Heart left ventricle (tissue), 16 donors: Measurements from ENCODE around the gene PTOV1. TPM values are rescaled to one million over a fixed set of nuclear protein-coding genes. Genes with fewer than 3 reads are reported as not detected.

ENCODE experiments used
- ATAC-seq, 4 donors: fragments of 200-7000 bp; cut with Tn5 transposase; one replicate each; pipeline ENCODE4 v1.9.1; 2020 to 2022; ENCODE audit warnings: moderate library complexity in 4 of 4, mild to moderate bottlenecking in 3 of 4, moderate number of reproducible peaks in 1 of 4
- DNase-seq, 5 donors: peaks; one replicate each; pipeline ENCODE4 v3.0.0-alpha.2; 2020
- H3K27ac ChIP-seq, 12 donors: fragments of 200-600 bp; sonication (generic) in 4 of 12; one replicate each; pipeline versions ENCODE4 v1.5.0 to v1.8.0; 2016 to 2022; ENCODE audit warnings: mild to moderate bottlenecking in 2 of 12
- H3K27me3 ChIP-seq, 9 donors: fragments of 200-600 bp; sonication (generic) in 2 of 9; one replicate each; pipeline versions ENCODE4 v1.5.1 to v1.8.0; 2016 to 2022; ENCODE audit warnings: mild to moderate bottlenecking in 3 of 9
- H3K36me3 ChIP-seq, 9 donors: fragments of 200-600 bp; sonication (generic) in 2 of 9; one replicate each; pipeline versions ENCODE4 v1.5.0 to v1.8.0; 2018 to 2022; ENCODE audit warnings: mild to moderate bottlenecking in 2 of 9
- H3K4me1 ChIP-seq, 12 donors: fragments of 200-600 bp; sonication (generic) in 4 of 12; one replicate each; pipeline versions ENCODE4 v1.5.0 to v1.8.0; 2016 to 2022; ENCODE audit warnings: mild to moderate bottlenecking in 3 of 12
- H3K4me3 ChIP-seq, 12 donors: fragments of 200-600 bp; sonication (generic) in 4 of 12; one replicate each; pipeline versions ENCODE4 v1.5.0 to v1.8.0; 2017 to 2022; ENCODE audit warnings: mild to moderate bottlenecking in 9 of 12, moderate library complexity in 4 of 12
- H3K9me3 ChIP-seq, 12 donors: fragments of 200-600 bp; sonication (generic) in 4 of 12; one replicate each; pipeline versions ENCODE4 v1.5.0 to v1.8.0; 2016 to 2022; ENCODE audit warnings: mild to moderate bottlenecking in 1 of 12
- POLR2A ChIP-seq, 2 donors: fragments of 450-650 bp; IDR thresholded peaks; one replicate each; pipeline ENCODE4 v1.6.1; 2017; ENCODE audit warnings: antibody characterized with exemption in 2 of 2, mild to moderate bottlenecking in 2 of 2, moderate library complexity in 2 of 2
- WGBS, 4 donors: extraction: QIAGEN DNeasy Blood & Tissue Kit in 2 of 4; methylation state at CpG; one replicate each; pipeline versions ENCODE4 v1.1.5 to v1.1.7; 2013 to 2018; 5-methylcytosine and 5-hydroxymethylcytosine counted together
- intact Hi-C, 10 donors: fragments of 100-400 bp; cut with DNase I; formaldehyde crosslinking; loops; one replicate each; pipeline versions ENCODE4 v1.11.1 to v1.14.2; 2022
- polyA plus RNA-seq, 2 donors: library from polyadenylated mRNA; stranded (reverse); fragments of 200-250 nt; gene quantifications; one replicate each; pipeline ENCODE4 v1.2.3, GENCODE V29; 2013
- total RNA-seq, 9 donors: library from RNA; depleted of rRNA in 2 of 9; stranded (reverse); fragments of >200 nt in 2 of 9; fragmentation: NEBNext Ultra II Directional in 3 of 9; extraction: Animal tissue kit (Norgen Biotek cat#: 25700) in 3 of 9; gene quantifications; one replicate each; pipeline versions ENCODE4 v1.1.0 to v1.2.4, GENCODE V29; 2016 to 2023
- TF ChIP-seq, protein P1 (sequence below), 12 donors: fragments of 200-600 bp; sonication (generic) in 4 of 12; IDR thresholded peaks; one replicate each; pipeline versions ENCODE4 v1.5.0 to v1.8.0; 2018 to 2022; ENCODE audit warnings: antibody characterized with exemption in 12 of 12, mild to moderate bottlenecking in 5 of 12
- donor health status: ischemic (EF 13 %, LVEDD 7.1; RV severe dilation, severe dysfunction).
- donor health status: healthy with polysubstance abuse.
- donor health status: DM: no; HTN: yes; CAD: no.
- donor health status: DM: no; HTN: no; CAD: no.
- donor health status: ischemic (EF 25% LVEDD 6.9; RV normal size, moderate dysfunction).
- donor health status: ischemic (EF 25% LVEDD 5.7; RV mildly dilated, moderate dysfunction).
- donor health status: healthy.
- donor health status: DM: yes; HTN: yes; CAD: no.
- donor health status: ischemic (EF 35%, LVEDD 5.7; RV mildly dilated, moderate dysfunction).
- donor health status: nonischemic (EF 11% LVEDD 7.7; RV severe dilation, severe dysfunction).
- donor health status: DM: yes; HTN: yes; CAD: no.
- donor health status: PGD.
- donor health status: ischemic (EF 29% LVEDD 5.4; RV normal size, mild dysfunction).
- donor health status: nonischemic (EF 23%, LVEDD 6.1; RV moderate dilation, normal function).

Gene PTOV1
- total and polyA plus RNA-seq, 11 donors = 70.9 to 135 (median 91.5) TPM

- Histone ChIP-seq H3K9me3 (no peaks in the 10 kb centered on the region), H3K27ac (no peak overlapping the region), H3K4me3 (no peak overlapping the region), H3K4me1 (peaks cover 0 to 25% (median 12%) of the 10 kb centered on the region in 12 donors), H3K36me3 (peaks cover 0 to 20% (median 3%) of the 10 kb centered on the region in 9 donors), H3K27me3 (peaks cover 0 to 11% (median 0%) of the 10 kb centered on the region in 9 donors)
- DNase-seq (peak in 1 of 5 donors; percentile 60), ATAC-seq (no peak)
- intact Hi-C loops = no loop called here
- 83 to 89% (median 86%) methylated on average over 17 of the region's 17 CpGs for WGBS, 4 donors
- TF ChIP-seq POLR2A (IDR thresholded peaks at IDR 0.05) = no peak
- TF ChIP-seq, protein P1, sequence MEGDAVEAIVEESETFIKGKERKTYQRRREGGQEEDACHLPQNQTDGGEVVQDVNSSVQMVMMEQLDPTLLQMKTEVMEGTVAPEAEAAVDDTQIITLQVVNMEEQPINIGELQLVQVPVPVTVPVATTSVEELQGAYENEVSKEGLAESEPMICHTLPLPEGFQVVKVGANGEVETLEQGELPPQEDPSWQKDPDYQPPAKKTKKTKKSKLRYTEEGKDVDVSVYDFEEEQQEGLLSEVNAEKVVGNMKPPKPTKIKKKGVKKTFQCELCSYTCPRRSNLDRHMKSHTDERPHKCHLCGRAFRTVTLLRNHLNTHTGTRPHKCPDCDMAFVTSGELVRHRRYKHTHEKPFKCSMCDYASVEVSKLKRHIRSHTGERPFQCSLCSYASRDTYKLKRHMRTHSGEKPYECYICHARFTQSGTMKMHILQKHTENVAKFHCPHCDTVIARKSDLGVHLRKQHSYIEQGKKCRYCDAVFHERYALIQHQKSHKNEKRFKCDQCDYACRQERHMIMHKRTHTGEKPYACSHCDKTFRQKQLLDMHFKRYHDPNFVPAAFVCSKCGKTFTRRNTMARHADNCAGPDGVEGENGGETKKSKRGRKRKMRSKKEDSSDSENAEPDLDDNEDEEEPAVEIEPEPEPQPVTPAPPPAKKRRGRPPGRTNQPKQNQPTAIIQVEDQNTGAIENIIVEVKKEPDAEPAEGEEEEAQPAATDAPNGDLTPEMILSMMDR (IDR thresholded peaks at IDR 0.05) = no peak
Observed at GRCh38 chr19:49891393-49891792, 40.4 kb downstream of the PTOV1 start.

DNA sequence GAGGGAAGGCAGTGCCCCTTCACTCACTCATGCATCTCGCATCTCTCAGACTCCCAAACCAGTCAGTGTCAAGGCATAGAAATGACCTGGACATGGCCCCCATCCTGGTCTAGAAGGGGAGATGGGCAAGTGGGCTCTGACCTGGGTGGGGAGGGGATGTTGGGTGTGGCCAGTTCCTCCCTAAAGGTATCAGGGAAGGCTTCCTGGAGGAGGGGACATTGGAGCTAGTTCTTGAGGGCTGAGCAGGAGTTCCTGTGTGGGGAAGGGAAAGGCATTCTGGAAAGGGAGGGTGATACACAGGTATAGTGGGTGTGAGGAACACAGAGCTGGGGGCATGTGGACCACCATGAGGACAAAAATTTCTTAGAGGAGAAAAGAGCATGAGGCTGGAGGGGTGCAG is 41.8 kb downstream of the PTOV1 start:
- 89 to 94% (median 93%) methylated on average over 1 of the region's 1 CpG for WGBS, 4 donors
- Histone ChIP-seq H3K27ac (no peak overlapping the region), H3K36me3 (peaks cover 0 to 11% (median 0%) of the 10 kb centered on the region in 9 donors), H3K9me3 (no peaks in the 10 kb centered on the region), H3K4me1 (peaks cover 3 to 27% (median 14%) of the 10 kb centered on the region in 12 donors), H3K4me3 (no peak overlapping the region), H3K27me3 (peaks cover 0 to 11% (median 0%) of the 10 kb centered on the region in 9 donors)
- DNase-seq (no peak), ATAC-seq (no peak)
- TF ChIP-seq, protein P1 (IDR thresholded peaks at IDR 0.05) = no peak
- no peak for TF ChIP-seq POLR2A (IDR thresholded peaks at IDR 0.05)
- intact Hi-C loops = no loop called here

- no peak overlapping the region for H3K27ac ChIP-seq
- WGBS, 4 donors = 95 to 96% (median 95%) methylated on average over 17 to 18 of the region's 18 CpGs
- DNase-seq (peak in 1 of 5 donors; percentile 38), ATAC-seq (no peak)
- no peak overlapping the region for H3K4me3 ChIP-seq
- H3K27me3 ChIP-seq = peaks cover 0 to 11% (median 0%) of the 10 kb centered on the region in 9 donors
- intact Hi-C loops = no loop called here
- peaks cover 0 to under 1% (median 0%) of the 10 kb centered on the region in 9 donors for H3K36me3 ChIP-seq
- peaks cover 4 to 35% (median 16%) of the 10 kb centered on the region in 12 donors for H3K4me1 ChIP-seq
- TF ChIP-seq, protein P1 (IDR thresholded peaks at IDR 0.05) = no peak
- TF ChIP-seq POLR2A (IDR thresholded peaks at IDR 0.05) = no peak
- no peaks in the 10 kb centered on the region for H3K9me3 ChIP-seq
Observed at GRCh38 chr19:49894011-49894664, 43.2 kb downstream of the PTOV1 start.

DNA sequence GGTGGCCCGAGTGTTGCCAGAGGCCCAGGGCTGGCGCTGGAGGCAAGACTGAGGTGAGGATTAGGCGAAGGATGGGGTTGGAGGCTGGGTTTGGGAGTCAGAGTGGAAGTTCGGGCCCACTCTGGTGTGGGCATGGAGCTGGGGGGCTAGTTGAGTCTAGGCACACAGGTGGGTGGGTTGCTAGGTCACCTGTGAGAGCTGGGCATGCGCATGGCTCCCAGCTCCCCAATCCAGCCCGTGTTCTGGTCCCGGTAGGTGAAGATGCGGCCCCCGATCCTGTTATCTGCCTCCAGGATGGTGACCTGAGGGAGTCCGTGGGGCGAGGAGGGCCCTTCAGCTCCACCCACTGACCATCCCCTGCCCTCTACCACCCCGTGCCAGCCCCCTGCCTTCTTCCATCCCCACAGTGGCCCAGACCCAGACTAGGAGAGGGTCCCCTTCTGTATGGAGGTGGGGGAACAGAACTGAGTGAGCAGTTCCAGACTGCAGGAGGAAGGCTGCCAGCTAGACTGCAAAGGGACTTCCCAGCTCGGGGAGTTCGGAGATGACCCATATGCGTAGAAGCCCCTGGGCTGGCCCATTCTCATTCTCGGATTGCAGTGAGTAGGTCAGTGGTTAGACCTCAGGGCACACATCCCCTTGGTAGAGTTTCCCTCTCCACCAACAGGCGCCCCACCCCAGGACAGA is 44.1 kb downstream of the PTOV1 start:
- Histone ChIP-seq H3K27me3 (peaks cover 0 to 11% (median 0%) of the 10 kb centered on the region in 9 donors), H3K9me3 (no peaks in the 10 kb centered on the region), H3K36me3 (no peaks in the 10 kb centered on the region), H3K27ac (no peak overlapping the region), H3K4me1 (peaks cover under 1 to 29% (median 9%) of the 10 kb centered on the region in 12 donors), H3K4me3 (peak overlapping the region in 1 of 12 donors; percentile 35)
- 83 to 89% (median 87%) methylated on average over 17 of the region's 17 CpGs for WGBS, 4 donors
- DNase-seq (peak in 1 of 5 donors; percentile 54), ATAC-seq (no peak)
- intact Hi-C loops = no loop called here
- TF ChIP-seq, protein P1 (IDR thresholded peaks at IDR 0.05) = no peak
- no peak for TF ChIP-seq POLR2A (IDR thresholded peaks at IDR 0.05)
